ENCODE data around the gene PTPN3. TPM values are rescaled to one million over a fixed set of nuclear protein-coding genes. Genes with fewer than 3 reads are reported as not detected.

The PTPN3 gene
- total and polyA plus RNA-seq, 2 donors (not counting 1 experiment from before 2014, with no cell fraction given), result not detected

- Histone ChIP-seq H4K20me1 (ENCODE audit: control insufficient read depth, insufficient read depth, low read length, poor library complexity, severe bottlenecking) (no peaks in the 10 kb centered on the region), H3K27me3 (replicated peaks in 1 of 4; ENCODE audit: control extremely low read depth in 1 of 4, control insufficient read depth in 3 of 4, insufficient read depth in 4 of 4, low read length in 3 of 4) (no peaks in the 10 kb centered on the region), H3K4me3 (ENCODE audit: control extremely low read depth in 1 of 5, extremely low read depth in 1 of 5, insufficient read depth in 1 of 5, low read depth in 2 of 5, low read length in 4 of 5) (no peak overlapping the region), H3K9me3 (ENCODE audit: control extremely low read depth in 1 of 3, control insufficient read depth in 2 of 3, insufficient read depth in 1 of 3, low read length in 2 of 3) (peaks cover 0 to 3% (median 0%) of the 10 kb centered on the region in 3 donors), H2AFZ (ENCODE audit: insufficient read depth, low read depth, low read length, poor library complexity, severe bottlenecking) (no peak overlapping the region), H3K4me1 (ENCODE audit: control insufficient read depth in 2 of 2, insufficient read depth in 2 of 2, low read length in 2 of 2) (peaks cover 0 to 6% of the 10 kb centered on the region in 2 donors), H3K79me2 (ENCODE audit: control insufficient read depth, insufficient read depth, low read length) (no peaks in the 10 kb centered on the region), H3K27ac (ENCODE audit: low read length in 2 of 2) (no peak overlapping the region), H3K36me3 (replicated peaks in 1 of 2; ENCODE audit: control extremely low read depth in 1 of 2, control insufficient read depth in 1 of 2, extremely low read depth in 1 of 2, insufficient read depth in 2 of 2, low read length in 1 of 2) (no peaks in the 10 kb centered on the region), H3K4me2 (replicated peaks; ENCODE audit: low read depth, low read length, poor library complexity, severe bottlenecking) (no peak overlapping the region), H3K9ac (ENCODE audit: low read length) (no peak overlapping the region)
- WGBS (ENCODE audit: insufficient coverage), result 91% methylated on average over 5 of the region's 9 CpGs
- TF ChIP-seq CTCF (IDR thresholded peaks at IDR 0.05), result no peak
- no peak for TF ChIP-seq EZH2 (IDR thresholded peaks at IDR 0.05; ENCODE audit: borderline replicate concordance, insufficient read depth, low read depth, low read length, poor library complexity, severe bottlenecking)
- H3K4me1 Mint-ChIP-seq, result peaks cover 9% of the 10 kb centered on the region
- no peaks in the 10 kb centered on the region for H3K9me3 Mint-ChIP-seq (ENCODE audit: insufficient read depth)
- H3K27ac Mint-ChIP-seq, result no peak overlapping the region
- intact Hi-C loops (cut with micrococcal nuclease), result no loop called here
- ChIA-PET CTCF (no interaction called here), POLR2A (no interaction called here)
- DNase-seq (no peak), ATAC-seq (ENCODE audit: low read depth) (no peak)
- no peaks in the 10 kb centered on the region for H3K27me3 Mint-ChIP-seq
- H3K4me3 Mint-ChIP-seq, result no peak overlapping the region
Observed at GRCh38 chr9:109426626-109427402, 71.3 kb downstream of the PTPN3 start.

GRCh38 chr9:109424618-109425017 lies 73.5 kb downstream of the PTPN3 start:
- H2AFZ ChIP-seq (ENCODE audit: insufficient read depth, low read depth, low read length, poor library complexity, severe bottlenecking), result no peak overlapping the region

More at GRCh38 chr9:109424618-109425017, 73.5 kb downstream of the PTPN3 start:
- TF ChIP-seq EZH2 (IDR thresholded peaks at IDR 0.05; ENCODE audit: borderline replicate concordance, insufficient read depth, low read depth, low read length, poor library complexity, severe bottlenecking), result no peak
- TF ChIP-seq CTCF (IDR thresholded peaks at IDR 0.05), result no peak
- Histone ChIP-seq H3K4me3 (ENCODE audit: control extremely low read depth in 1 of 5, extremely low read depth in 1 of 5, insufficient read depth in 1 of 5, low read depth in 2 of 5, low read length in 4 of 5) (no peak overlapping the region), H3K36me3 (replicated peaks in 1 of 2; ENCODE audit: control extremely low read depth in 1 of 2, control insufficient read depth in 1 of 2, extremely low read depth in 1 of 2, insufficient read depth in 2 of 2, low read length in 1 of 2) (no peaks in the 10 kb centered on the region), H3K9ac (ENCODE audit: low read length) (no peak overlapping the region), H3K4me2 (replicated peaks; ENCODE audit: low read depth, low read length, poor library complexity, severe bottlenecking) (no peak overlapping the region), H3K9me3 (ENCODE audit: control extremely low read depth in 1 of 3, control insufficient read depth in 2 of 3, insufficient read depth in 1 of 3, low read length in 2 of 3) (no peaks in the 10 kb centered on the region), H3K27me3 (replicated peaks in 1 of 4; ENCODE audit: control extremely low read depth in 1 of 4, control insufficient read depth in 3 of 4, insufficient read depth in 4 of 4, low read length in 3 of 4) (peaks cover 0 to 2% (median 0%) of the 10 kb centered on the region in 4 experiments), H3K4me1 (ENCODE audit: control insufficient read depth in 2 of 2, insufficient read depth in 2 of 2, low read length in 2 of 2) (peaks cover 0 to 6% of the 10 kb centered on the region in 2 donors), H3K79me2 (ENCODE audit: control insufficient read depth, insufficient read depth, low read length) (no peaks in the 10 kb centered on the region), H4K20me1 (ENCODE audit: control insufficient read depth, insufficient read depth, low read length, poor library complexity, severe bottlenecking) (no peaks in the 10 kb centered on the region), H3K27ac (ENCODE audit: low read length in 2 of 2) (no peak overlapping the region)
- POLR2A ChIA-PET, result no interaction called here
- CTCF ChIA-PET, result interaction anchor here (1.2 to 1.5 kb wide), 2 partner anchors 14 to 43 kb away, joined by 4 read pairs; no protein-coding TSS in a partner anchor
- DNase-seq (no peak), ATAC-seq (ENCODE audit: low read depth) (no peak)
- Mint-ChIP-seq H3K4me3 (no peak overlapping the region), H3K27ac (no peak overlapping the region), H3K4me1 (peaks cover 9% of the 10 kb centered on the region), H3K9me3 (ENCODE audit: insufficient read depth) (no peaks in the 10 kb centered on the region), H3K27me3 (peaks cover 8% of the 10 kb centered on the region)
- intact Hi-C loops (cut with micrococcal nuclease), result no loop called here

Measured in B cell (primary cell).